Glomerular endothelial cell (primary cell): ENCODE data around the gene DCP1A. TPM values are rescaled to one million over a fixed set of nuclear protein-coding genes. Genes with fewer than 3 reads are reported as not detected.

Experiments
- total RNA-seq: library from RNA; depleted of rRNA; stranded (reverse); fragments of >200 nt; gene quantifications from 2 replicates; pipeline ENCODE4 v1.2.3, GENCODE V29; 2015

DCP1A gene
- total RNA-seq, 1 donor from 2014 or later = 18.4 TPM

Other genes with a start within 250 kb of the DCP1A start
- 13.5 and 14.5 TPM in 2 replicates for gene RFT1, start 217.1 kb downstream of the DCP1A start, total RNA-seq
- 9.8 and 12.1 TPM in 2 replicates for gene PRKCD, start 186.3 kb downstream of the DCP1A start, total RNA-seq
- gene TKT, start 91.5 kb downstream of the DCP1A start, total RNA-seq = 306 and 395 TPM in 2 replicates
- gene CACNA1D, start 147.1 kb upstream of the DCP1A start, total RNA-seq = not detected in 2 replicates